Middle frontal gyrus (tissue), 1 donor: ENCODE data around the gene TULP1.
"Not testable (repeated sequence)": the region's sequence is repeated elsewhere in the genome, so short reads cannot be mapped to it uniquely, and the experiment has no call there.

Experiments used
- DNase-seq: peaks from one replicate; pipeline ENCODE4 v3.0.0-alpha.2; 2015; ENCODE audit warnings: low spot score; ENCODE audit errors: extremely low spot score

TULP1 gene

GRCh38 chr6:35522151-35522550 lies 9.5 kb upstream of the TULP1 start:
- DNase-seq: no peak

DNA sequence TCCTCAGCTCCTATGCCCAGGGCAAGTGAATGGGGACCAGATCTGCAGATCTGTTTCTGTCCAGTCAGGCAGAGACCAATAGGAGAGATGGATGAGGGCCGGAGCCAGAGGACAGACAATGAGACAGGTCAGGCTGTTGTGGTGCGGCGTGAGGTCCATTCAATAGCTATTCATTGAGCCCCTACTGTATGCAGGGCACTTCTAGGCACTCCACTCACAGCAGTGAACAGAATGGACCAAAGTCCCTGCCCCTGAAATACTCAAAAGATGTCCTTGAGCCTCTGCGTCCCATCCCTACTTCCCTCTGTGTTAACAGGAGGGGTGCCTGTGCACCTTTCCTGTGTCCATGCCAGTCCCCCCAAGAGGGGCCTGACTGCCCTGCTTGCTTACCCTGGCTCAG lies 8.5 kb upstream of the TULP1 start:
- no peak for DNase-seq

DNA sequence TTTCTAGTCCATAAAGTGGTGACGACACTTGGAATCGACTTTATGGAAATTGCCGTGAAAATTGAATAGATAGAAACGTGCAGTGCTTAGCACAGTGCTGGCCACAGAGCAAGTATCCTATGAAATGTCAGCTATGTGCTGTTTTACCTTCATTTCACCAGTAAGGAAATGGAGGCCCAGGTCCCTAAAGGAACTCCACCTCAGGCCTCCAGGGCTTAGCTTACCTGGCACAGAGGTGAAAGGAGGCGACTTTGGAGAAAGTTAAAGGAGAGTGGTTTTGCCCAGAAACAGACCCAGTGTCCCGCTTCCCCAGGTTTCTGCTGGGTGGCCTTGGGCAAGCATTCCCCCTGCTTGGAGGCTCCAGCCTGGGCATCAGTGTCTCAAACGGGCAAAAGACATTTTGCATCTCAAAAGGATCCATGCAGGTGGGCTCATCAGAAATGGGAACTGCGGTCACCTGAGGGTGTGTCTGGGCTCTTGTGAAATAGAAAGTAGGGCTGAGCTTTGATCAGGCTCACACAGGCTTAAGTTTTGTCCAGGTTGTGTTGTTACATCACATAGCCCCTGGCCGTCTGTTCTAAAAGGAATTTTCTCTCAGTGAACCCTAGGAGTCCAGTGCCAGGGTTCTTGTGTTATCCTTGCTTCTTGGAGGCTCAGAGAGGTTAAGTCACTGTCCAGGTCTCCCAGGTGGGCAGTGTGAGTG lies 6.8 kb upstream of the TULP1 start:
- no peak for DNase-seq

DNA sequence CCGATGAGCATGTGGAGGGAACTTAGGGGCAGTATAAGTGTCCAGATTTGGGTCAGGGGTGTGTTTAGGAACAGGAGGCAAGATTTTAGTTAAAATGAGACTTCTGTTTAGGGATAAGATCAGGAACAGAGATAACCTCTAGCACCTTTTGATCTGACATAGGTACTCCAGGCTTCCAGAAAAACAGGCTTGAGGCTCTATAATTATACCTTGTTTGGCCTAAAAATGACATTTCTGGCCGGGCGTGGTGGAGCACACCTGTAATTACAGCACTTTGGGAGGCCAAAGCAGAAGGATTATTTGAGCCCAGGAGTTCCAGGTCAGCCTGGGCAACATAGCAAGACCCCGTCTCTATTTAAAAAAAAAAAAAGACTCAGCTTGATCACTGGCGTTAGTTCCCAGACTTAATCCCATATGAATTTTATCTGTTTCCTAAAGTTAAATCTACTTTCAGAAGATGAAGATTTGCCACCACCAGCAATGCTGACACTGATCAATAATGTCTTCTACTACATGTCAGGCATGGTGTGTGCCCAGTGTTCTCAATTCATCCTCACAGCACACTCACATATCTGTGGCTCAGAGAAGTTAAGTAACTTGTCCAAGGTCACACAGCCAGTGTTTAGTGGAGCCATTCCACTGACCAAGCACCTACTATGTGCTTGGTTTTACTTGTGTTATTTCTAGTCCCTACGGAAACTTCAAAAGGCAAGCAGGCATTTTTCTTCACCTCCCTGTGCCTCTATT lies 6.0 kb upstream of the TULP1 start:
- no peak for DNase-seq

DNA sequence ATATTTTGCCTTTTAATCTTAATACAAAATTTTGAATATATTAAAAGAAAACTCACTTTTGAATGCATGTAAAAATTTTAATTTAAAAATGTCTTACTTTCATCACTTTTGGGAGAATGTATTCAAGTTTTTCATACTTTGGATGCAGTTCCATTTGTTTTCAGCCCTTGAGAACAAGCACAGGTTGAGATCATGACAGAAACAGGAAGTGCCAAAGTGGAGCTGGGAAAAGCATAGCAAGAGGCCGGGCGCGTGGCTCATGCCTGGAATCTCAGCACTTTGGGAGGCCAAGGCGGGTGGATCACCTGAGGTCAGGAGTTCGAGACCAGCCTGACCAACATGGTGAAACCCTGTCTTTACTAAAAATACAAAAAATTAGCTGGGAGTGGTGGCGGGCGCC lies 5.3 kb upstream of the TULP1 start:
- not testable (repeated sequence) for DNase-seq

- no peak for DNase-seq
Observed at GRCh38 chr6:35516712-35517111, 4.0 kb upstream of the TULP1 start.

GRCh38 chr6:35515939-35516338 lies 3.2 kb upstream of the TULP1 start:
- not testable (repeated sequence) for DNase-seq

- DNase-seq: no peak
Observed at GRCh38 chr6:35514587-35514986, 1.9 kb upstream of the TULP1 start.

DNA sequence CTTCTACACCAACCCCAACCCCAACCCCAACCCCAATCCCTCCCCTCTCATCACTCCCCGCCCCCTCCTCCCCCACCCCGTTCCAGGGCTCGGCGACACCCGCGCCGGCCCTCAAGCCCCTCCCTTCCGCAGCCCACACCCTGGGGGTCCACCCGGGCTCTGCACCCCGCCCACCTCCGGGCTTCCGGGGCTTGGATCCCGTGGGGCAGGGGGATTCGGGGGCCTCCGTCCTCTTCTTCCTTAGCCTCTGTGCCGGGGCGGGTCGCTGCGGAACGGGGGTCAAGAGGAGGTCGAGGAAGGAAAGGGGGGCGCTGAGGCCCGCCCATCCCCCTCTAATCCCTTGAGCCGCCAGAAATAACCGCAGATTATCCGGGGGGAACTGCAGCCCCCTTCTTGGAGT lies 690 bp downstream of the TULP1 start:
- no peak for DNase-seq

DNA sequence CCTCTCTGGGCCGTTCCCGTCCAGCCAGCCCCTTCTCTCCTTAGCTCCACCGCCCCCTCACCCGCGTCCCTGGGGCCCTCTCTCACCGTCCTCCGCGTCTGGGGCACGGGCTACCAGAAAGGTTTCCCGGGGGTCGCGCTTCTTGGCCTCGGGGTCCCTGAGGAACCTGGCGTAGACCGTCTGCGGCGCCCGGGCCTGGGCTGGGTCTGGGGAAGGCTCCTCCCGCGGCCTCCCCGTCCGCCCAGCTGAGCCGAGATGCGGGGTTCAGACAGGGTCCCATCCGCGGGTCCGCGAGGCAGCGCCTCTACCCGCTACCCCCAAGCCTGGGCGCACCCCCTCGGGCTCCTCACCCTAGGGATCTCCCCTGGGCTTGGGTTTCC lies 1.1 kb downstream of the TULP1 start:
- DNase-seq: no peak

DNA sequence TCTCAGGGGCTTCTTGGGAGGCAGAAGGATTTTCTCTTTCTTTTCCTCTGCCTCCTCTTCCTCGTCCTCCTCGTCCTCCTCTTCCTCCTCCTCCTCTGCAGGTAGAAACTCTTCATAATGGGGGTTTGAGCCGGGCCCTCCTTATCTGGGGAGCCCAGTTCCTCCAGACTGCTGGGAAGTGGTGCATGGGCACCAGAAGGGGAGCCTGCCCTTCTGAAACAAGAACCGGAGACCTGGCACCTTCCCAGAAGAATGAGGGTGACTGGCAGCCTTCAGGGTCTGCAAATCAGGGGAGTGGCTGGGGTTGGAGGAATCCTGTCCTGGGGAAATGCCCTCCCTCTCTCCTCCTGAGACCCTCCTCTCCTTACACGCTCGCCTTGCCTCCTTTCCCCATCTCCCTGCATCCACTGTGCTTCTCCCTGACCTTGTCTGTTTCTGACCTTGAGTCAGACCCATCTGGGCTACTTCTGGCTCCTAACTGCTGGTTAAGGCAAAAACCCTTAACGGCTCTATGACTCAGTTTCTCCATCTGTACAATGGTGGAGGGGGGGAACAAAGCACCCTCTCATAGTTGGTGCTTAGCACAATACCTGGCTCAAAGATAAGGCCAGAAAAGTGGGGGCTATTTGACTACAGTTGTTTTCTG lies 1.7 kb downstream of the TULP1 start:
- DNase-seq: no peak

DNA sequence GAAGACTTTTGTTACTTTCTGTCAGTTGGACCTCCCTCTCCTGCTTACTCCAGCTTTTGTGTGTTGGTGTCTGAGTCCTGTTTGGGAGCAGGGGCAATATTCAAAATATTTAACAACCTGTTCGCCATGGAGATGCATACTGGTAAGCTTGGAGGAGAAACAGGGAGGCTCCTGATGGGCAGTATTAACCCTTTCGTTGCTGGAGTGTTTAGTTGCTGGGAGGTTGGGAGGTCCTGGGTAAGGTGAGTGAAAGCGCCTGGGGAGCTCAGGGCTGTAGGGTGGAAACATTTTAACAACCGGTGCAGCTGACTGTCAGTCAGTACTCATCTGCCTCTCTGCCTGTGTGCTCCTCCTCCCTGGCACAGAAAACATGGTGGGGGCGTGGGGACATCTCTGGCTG lies 4.2 kb downstream of the TULP1 start:
- DNase-seq: no peak

DNA sequence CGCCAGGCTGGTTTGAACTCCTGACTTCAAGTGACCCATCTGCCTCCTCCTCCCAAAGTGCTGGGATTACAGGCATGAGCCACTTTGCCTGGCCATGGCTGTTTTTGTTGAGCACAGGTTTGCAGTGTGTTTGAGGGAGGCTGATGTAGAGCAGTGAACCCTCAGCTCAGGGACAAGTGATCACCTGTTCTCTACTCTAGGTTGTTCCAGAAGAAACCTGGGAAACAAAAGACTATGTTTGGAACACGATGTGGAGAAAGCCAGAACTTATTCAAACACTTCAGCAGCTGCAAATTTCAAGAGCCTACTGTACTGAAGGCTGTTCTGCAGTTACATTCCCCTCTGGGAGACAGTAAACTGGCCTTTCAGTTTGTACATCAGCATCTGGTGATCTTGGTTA lies 4.7 kb downstream of the TULP1 start:
- DNase-seq: no peak

DNA sequence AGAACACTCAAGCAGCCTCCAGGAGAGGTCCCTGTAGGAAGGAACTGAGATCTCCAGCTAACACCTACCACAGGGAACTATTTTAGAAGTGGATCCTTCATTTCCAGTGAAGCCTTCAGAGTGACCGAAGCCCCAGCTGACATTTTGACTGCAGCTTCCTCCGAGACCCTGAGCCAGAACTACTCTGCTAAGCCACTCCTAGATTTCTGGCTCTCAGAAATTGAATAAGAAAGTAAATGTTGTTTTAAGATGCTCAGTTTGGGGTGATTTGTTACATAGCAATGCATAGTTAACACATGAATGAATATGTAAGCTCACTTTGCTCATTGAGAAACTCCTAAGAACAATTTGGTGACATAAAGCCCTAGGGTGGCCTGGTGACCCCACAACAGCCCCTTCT lies 5.5 kb downstream of the TULP1 start:
- DNase-seq: no peak

GRCh38 chr6:35506536-35506935 lies 6.2 kb downstream of the TULP1 start:
- no peak for DNase-seq

GRCh38 chr6:35505999-35506412 lies 6.7 kb downstream of the TULP1 start:
- DNase-seq: no peak

- DNase-seq: no peak
Observed at GRCh38 chr6:35503534-35503933, 9.2 kb downstream of the TULP1 start.

- DNase-seq: no peak
Observed at GRCh38 chr6:35501784-35502183, 10.9 kb downstream of the TULP1 start.

DNA sequence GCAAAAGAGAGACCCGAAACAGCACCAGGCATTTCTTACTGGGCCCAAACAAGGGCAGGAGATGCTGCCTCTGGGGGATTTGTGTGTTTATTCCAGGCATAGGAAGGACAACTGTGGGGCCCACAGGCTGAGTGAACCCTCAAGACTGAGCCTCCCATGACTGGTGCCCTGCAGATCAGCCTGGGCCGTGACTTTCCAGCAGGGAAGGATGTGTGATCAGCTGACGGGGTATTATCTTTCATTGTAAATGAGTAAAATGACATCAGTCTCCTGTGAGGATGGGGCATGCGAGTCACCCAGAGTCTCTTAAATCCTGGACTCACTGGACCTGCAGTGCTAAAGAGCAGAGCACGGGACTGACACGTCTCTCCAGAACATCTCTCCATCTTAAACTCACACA lies 11.9 kb downstream of the TULP1 start:
- no peak for DNase-seq

DNA sequence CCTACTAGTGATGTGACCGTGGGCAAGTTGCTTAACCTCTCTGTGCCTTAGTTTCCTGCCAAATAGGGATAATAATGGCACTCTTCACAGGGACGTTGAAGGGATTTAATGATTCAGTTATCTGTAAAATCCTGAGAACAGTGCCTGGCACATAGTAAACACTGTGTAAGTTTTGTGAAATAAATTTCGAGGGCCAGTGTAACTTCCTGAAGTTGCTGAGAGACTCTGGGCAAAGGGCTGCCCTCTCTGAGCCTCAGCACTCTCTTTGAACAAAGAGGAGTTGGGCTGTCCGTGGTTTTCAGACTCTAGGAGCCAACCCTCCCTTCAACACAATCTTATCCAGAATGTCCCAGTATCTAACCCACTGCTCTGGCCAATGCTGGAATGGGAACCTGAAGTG lies 13.3 kb downstream of the TULP1 start:
- DNase-seq: no peak

DNA sequence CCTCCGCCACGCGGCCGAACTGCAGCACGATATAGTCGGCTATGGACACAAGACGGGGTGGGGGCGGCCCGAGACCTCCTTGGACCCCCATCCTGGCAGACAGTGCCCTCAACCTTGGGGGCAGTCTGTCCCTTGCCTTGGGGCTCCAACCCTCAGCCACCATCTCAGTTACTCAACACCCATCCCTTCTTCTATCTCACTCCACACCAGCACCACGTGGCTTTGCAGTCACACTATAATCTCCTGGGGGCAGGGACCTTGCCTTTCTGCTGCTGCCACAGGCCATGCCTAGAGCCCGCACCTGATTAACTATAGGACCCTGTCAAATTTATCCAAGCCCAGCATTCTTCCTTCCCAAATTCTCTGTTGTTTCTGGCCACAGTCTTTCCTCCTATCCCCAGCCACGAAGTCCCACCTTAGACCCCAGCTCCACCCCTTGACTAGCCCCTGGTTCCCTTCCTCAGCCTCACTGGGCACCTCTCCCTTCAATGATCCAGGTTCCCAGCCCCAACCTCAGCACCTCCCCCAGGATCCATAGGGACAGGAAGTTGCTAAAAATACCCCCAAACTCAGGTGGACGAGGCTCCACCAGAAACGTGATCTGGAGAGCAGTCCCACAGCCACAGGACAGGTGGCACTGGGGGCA lies 14.2 kb downstream of the TULP1 start:
- DNase-seq: no peak
